NCI-H2171 (cell line): ENCODE results near the gene SIRT7.

Source experiments
- DNase-seq: peaks from one replicate; lab custom pipeline; 2025; lab: John Stamatoyannopoulos, UW

The SIRT7 gene

GRCh38 chr17:81863833-81864768, 53.9 kb downstream of the SIRT7 start:
- no peak for DNase-seq

- no peak for DNase-seq
Measured at GRCh38 chr17:81863123-81863675, 54.8 kb downstream of the SIRT7 start.
